Fibroblast of skin of left quadriceps (primary cell): ENCODE measurements around the gene PI4KA.
"Not testable (repeated sequence)": the region's sequence is repeated elsewhere in the genome, so short reads cannot be mapped to it uniquely, and the experiment has no call there.

Source experiments
- DNase-seq, 2 experiments: peaks; one replicate each; pipeline ENCODE4 v3.0.0-alpha.2; 2013; ENCODE audit warnings: low read depth in 2 of 2

Gene PI4KA

DNA sequence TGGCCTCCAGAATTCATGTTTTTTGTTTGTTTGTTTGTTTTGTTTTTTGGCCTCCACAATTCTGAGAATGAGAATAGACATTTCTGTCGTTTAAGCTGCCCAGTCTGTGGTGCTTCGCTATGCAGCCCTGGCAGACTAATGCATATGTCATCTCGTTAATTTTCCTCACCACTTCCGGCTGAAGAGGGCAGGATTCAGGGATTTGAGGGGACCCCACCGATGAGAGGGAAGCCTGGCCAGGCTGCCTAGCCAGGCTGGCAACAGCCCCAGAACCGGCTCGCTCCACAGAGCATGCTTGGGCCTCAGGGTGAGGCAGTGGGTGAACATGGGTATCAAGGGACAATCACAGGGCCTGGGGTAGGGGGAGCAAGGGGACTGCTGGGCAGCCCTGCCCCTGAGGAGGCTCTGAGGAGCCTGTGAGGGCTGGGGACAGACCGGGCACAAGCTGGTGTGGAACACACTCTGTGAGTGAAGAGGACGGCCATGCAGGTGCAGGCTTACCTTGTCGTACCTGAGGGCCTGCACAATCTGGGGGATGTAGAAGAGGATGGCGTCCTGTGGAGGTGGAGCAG, 132.5 kb downstream of the PI4KA start:
- no peak for DNase-seq

DNA sequence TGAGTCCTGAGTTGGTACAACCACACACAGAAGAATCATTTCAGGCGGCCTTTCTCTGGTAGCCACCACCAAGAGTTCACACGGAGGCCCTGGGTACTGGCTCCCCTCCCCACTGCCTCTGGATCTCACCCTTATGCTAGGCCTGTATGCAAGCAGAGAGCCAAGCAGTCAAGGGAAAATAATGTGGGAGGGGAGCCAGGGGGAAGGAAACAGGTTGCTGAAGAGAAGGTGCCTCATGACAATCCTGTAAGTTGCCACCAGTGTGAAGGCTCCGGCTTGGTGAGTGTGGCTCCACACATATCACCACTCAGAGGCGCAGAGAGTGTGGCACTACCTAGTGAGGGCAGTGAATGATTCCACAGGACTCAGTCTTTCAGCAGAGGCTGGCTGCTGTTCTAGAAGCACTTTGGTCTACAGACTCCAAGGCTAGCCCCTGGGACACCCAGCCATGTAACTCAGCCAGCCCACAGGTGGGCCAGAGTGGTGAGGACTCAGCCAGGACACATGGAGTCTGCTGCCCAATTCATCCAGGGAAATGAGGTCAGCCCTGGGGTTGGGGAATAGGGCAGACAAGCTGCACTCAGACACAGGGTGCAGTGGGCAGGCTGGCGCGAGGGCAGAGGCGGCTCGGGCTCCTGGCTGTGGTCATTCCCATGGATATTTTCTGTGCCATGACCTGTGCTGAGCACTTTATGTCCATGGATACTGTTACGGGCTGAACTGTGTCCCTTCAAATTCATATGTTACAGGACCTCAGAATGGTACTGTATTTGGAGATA, 133.7 kb downstream of the PI4KA start:
- no peak for DNase-seq

DNA sequence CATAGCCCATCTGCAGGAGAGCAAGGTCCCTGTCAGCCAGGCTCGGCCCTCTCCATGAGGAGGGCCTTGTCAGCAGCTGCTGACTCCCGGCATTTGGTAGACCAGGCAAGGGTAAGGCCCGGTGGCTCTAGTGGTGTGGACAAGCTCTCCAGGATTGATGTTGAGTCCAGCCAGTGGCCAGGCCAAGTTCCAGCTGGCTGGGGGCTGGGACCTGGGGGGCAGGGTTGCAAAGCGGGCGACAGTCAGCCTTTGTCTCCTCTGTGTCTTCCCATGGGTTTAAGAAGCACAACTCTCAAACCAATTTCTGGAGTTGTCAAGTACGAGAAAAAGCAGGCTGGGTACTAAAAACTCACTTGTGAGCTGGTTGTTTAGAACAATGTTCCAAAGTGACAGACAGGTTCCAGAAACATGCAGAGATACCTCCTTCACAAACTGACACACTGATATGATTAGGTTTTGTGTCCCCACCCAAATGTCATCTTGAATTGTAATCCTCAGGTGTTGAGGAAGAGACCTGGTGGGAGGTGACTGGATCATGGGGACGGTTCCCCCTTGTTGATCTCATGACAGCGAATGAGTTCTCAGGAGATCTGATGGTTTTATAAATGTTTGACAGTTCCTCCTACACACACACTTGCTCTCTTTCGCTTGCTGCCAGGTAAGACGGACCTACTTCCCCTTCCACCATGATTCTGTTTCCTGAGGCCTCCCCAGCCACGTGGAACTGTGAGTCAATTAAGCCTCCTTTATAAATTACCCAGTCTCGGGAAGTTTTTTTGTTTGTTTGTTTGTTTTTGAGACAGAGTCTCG, 137.0 kb downstream of the PI4KA start:
- no peak for DNase-seq

DNA sequence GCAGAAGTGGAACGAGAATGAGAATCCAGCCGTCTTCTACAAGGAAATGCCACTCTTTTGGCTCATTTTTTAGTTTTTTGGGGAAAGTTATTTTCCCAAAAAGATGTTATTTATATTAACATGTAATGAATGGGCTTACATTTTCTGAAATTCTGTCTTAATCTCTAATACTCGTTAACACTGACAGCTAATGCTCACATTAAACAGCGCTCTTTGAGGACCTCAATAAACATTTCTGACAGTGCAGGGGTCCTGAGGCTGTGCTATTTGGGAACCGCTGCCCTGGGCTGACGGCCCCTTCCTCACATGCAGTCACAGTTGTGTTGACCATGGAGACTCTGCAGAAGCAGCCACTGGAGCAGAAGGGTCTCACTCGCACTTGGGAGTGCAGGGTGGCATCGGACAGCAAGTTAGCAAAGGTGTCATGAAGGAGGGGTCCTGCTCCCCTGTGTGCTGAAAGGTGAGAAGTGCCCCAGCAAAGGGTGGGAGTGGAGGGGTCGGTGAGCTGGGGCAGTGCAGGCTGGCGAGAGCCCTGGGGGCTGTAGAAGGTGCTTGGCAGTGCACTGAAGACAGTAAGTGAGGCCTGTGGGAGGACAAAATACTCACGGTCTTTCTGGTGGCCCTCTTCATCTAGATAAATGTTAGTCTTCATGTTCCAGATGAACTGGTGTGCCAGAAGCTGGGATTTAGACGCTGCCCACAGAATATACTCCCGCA, 137.8 kb downstream of the PI4KA start:
- DNase-seq = no peak

DNA sequence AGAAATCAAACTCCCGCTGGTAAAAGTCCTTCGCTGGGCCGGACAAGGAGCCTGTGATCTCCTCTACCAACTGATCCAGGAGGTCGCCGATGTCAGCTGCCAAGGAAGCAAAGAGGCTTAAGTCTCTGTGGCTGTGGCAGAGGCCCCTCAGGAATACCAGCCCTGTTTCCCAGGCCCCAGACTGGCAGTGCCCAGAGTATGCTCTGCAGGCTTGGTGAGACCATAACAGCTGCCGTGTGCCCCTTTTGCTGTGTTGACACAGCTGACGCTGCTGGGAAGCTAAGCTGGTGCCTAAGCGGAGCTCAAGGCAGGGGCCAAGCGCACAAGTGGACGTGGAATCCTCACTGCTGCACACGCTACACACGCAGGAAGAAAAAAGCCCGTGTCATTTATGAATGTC, 139.9 kb downstream of the PI4KA start:
- not testable (repeated sequence) for DNase-seq

DNA sequence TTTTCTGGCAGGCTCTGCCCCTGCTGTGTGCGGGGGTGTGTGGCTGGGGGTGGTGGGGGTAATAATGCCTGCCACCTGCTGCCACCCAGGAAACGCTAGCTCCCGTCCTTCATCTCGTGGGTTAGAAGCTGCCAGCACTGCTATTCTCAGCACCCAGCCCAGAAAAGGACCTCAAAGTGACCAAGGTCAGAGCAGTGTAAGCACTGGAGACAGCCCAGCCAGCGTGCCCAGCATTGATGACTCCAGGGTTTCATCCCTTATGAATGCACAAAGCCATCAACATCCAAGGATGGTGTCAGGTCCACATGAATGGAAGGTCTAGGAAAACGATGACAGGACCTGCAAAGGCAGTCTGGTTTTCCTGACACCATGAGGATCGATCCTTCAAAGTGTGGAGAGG, 140.6 kb downstream of the PI4KA start:
- not testable (repeated sequence) for DNase-seq

DNA sequence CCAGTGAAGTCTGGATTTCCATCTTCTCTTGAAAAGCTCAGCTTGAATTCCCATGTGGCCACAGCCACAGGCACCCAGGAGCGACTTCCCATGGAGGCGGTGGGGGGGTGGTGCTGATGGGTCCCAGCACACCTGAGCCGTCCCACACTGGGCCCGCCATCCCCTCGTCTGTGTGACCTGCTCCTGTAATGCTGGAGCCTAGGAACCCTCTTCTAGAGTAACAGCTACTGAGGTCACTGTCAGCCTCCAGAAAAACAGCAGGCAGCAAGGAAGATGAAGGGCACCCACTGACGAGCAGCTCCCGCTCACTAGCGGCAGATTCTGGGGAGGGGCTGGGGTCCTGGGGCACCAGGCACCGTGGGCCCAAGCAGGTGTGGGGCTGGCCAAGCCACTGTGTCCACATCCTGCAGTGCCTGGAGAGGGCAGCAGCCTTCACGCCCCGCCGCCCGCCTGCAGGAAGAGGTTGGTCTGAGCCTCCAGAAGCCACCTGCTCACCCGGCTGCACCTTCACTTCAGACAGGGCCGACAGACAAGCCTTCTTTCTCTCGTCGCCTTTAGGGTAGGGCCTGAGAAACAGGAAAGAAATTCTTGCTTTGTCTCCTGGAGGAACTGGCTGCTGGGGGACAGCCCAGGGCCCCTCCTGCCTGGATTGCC, 141.3 kb downstream of the PI4KA start:
- DNase-seq = not testable (repeated sequence)

DNA sequence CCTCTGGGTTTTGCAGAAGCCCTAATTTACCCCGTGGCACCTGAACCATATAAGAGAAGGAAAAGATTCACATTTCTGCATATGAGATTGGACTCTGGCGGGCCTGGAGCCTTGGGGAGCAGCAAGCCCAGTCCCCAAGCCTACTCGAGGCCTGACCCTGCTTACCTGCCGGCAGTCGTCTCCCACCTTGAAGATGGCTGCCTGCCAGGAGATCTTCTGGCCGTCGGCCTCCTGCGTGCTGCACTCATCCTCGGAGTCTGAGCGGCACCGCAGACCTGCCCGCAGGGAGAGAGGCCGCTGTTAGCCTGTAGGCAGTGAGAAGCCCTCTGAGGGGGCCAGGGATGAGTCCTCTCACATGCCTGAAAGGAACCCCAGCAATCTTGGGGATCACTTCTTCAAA, 145.5 kb downstream of the PI4KA start:
- not testable (repeated sequence) for DNase-seq

DNA sequence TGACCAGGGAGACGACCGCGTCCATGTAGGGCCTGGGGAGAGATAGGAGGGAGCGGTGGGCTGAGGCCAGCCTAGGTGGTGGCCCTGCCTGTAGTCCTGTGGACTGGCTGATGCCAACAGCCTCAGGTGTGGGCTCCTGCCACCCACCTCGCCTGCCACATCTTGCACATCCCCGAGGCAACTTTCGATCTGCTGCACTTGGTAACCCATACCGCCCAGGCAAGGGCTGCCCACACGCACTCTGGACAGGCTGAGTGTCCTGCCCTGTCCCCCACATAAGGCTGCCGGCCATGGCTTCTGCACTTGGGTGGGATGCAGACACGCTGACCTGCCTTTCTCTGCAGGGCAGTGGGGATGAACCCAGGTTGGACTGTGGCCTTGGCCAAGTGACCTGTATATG, 148.6 kb downstream of the PI4KA start:
- DNase-seq = not testable (repeated sequence)

DNA sequence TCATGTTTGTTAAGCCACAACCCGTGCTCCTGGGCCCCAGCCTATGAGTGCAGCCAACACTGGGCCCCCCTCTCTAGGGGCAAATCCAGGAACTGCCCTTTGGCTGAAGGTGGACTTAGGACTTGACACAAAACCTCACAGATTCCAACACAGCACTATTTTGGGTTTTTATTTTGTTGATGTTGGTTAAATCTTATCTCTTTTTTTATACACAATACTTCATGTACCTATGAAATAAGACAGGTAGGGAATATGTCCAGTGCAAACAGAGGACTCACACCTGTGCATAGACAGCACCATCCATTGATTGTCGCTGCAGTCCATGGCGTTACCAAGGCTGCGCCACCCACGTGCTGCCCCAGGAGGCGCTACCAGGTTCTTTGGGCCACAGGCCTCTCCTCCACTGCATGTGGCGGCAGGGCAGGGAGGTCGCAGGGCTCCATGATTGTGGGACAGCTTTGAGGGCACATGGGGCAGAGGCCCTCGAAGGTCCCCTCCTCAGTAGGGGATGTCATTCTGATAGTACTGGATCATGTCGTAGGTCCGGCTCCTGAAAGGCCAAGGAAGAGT, 151.0 kb downstream of the PI4KA start:
- DNase-seq = not testable (repeated sequence)

DNA sequence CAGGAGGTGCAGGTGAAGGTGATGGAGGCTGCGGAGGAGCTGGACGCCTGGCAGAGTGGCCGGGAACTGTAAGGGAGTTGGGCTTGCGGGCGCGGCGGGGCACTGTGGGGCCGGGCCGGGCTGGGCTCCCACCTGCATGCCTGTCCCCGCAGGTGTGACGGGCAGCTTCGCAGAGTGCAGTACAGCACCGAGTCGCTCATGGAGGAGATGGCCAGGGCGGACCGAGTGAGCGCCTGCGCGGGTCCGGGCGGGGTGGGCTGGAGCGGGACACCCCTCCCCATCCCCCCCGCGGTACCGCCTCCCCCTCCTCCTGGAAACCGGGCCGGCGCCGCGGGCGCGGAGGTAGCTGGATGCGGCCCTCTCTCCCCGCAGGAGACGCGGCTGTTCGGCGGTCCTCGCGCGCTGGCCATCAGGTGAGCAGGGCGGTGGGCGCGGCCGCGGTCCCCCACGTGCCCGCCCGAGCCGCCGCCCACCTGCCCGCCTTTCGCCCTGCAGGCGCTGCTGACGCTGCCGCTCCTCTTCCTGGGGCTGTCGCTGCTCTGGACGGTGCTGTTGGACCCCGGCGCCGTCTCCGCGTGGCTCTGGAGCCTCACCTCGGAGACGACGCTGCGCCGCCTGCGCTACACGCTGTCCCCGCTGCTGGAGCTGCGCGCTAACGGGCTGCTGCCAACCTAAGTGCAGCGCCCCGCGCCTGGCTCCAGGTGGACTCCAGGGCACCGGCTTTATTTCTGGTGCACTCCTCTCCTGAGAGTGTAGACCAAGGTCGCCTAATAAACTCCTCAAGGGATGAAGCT, 154.6 kb downstream of the PI4KA start:
- not testable (repeated sequence) for DNase-seq

DNA sequence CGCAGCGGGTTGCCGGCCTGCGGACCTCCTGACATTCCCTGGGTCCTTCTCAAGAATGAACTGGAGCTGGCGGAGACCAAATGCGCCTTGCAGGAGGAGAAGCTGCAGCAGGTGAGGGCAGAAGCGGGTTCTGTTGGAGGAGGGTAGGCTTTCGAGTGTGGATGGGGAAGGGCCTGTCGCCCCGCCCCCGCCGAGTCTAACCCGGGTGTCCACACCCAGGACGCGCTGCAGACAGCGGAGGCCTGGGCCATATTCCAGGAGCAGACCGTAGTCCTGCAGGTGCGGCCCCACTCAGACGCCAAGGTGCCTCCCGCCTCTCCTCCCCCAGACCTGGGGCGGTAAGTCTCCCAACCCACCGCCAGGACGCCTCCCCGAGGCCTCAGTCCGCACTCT, 155.2 kb downstream of the PI4KA start:
- DNase-seq = not testable (repeated sequence)

DNA sequence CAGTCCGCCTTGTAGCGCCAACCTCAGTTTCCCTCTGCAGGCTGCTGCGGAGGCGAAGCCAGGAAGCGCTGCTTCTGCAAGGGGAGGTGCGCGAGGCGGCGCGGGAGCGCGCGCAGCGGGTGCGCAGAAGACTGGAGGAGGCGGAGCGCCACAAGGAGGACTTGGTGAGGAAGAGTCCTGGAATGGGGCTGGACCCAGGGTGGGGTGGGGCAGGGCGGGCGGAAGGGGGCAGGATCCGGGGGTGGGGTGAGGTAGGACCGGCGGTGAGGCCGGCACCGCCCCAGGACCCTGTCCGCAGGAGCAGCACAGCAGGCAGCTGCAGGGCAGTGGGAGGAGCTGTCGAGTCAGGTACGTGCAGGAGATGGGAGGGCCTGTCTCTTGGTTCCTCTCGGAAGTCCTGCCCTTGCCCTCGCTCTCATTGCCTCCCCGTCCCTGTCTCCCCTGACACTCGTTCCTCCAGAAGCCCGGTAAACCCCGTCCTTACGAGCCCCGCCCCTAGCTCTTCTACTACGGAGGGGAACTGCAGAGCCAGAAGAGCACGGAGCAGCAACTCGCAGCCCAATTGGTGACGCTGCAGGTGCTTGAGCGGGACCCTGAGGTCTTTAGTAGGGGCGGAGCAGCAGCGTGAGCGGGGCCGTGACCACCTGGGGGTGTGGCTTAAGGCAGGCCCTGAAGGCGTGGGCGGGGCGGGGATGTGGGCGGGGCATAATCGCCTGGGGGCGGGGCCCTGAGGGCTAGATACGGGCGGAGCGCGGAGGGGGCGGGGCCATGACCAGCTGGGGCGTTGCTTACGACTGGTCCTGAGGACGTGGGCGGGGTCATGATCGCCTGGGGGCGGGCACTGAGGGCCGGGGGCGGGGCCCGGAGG, 155.8 kb downstream of the PI4KA start:
- peak; percentile 72 to 81 for DNase-seq

DNA sequence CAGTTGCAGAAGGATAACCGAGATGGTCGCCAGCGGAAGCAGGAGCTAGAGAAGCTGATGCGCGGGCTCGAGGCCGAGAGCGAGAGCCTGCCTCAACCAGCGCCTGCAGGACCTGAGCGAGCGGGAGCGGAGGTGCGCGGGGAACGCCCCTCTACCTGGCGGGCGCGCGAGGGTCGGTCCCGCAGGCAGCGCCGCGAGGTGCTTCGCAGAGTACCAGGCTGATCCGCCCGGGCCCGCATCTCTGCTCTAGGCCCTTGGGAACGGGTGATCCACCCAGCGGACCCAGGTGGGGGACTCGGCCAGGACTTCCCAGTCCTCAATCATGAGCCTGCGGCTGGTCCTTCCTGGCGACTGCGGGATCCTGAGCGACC, 156.5 kb downstream of the PI4KA start:
- DNase-seq = not testable (repeated sequence)

DNA sequence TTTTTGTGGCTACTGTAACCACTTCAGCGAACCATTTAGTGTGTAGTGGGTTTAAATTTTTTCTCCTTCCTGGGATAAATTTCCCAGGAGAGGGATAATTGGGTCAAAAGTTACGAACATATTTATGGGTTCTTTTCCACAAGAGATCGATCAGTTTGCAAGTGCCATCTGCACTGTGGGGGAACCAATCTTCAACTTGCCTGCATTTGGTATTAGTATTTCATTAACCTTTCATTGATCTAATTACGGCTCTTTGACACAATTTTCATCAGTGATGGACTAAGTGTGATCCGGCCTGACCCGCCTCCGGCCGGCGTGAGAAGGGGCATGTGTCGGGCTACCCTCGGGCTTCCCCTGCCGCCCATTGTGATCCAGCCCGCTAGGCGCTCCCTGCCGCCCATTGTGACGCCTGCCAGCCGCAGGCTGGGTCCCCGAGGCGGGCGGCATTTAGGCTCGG, 156.9 kb downstream of the PI4KA start:
- DNase-seq = not testable (repeated sequence)

DNA sequence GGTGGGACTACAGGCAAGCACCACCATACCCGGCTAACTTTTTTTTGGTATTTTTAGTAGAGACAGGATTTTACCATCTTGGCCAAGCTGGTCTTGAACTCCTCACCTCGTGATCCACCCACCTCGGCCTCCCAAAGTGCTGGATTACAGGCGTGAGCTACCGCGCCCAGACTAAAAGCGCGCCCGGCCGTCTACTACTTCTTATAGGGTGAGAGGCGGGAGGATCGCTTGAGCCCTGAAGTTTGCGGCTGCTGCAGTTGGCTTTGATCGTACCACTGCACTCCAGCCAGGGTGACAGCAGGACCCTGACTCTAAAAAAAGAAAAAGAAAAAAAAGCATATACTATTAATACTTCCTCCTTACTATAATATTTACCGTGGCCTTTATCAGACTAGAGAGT, 158.3 kb downstream of the PI4KA start:
- not testable (repeated sequence) for DNase-seq

DNA sequence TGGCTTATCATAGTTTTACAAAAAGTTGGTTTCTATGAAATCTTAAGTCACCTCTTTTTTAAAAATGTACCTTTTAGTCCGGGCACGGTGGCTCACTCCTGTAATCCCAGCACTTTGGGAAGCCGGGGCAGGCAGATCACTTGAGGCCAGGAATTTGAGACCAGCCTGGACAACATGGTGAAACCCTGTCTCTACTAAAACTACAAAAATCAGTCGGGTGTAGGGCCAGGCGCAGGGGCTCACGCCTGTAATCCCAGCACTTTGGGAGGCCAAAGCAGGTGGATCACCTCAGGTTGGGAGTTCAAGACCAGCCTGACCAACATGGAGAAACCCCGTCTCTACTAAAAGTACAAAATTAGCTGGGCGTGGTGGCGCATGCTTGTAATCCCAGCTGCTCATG, 158.8 kb downstream of the PI4KA start:
- DNase-seq = not testable (repeated sequence)

DNA sequence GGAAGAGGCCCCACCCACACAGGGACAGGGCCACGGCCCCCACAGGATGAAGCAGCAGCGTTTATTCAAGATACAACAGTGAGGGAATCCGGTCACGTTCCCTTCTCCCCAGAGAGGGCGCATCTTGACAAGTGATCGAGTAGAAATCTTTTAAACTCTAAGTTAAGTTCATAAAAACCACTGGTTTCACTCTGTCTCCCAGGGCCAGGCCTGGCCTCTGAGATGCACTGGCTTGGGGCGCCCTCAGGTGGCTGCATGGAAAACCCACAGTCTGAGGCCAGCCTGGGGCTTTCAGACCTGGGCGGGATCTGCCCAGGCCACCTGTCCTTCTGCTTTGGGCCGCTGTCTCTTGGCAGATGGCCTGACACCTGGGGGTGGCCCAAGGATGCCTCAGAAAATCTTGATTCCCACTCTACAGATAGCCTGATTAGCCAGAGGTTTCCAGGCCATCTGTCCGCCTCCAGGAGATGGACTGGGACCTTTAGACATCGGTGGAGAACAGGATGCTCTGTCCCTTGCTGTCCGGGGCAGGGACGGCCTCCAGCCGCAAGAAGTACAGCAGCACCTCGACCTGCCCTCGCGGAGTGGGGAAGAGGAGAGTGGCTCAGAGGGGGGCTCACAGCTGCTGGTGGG, 161.0 kb downstream of the PI4KA start:
- DNase-seq = peak; percentile 71

DNA sequence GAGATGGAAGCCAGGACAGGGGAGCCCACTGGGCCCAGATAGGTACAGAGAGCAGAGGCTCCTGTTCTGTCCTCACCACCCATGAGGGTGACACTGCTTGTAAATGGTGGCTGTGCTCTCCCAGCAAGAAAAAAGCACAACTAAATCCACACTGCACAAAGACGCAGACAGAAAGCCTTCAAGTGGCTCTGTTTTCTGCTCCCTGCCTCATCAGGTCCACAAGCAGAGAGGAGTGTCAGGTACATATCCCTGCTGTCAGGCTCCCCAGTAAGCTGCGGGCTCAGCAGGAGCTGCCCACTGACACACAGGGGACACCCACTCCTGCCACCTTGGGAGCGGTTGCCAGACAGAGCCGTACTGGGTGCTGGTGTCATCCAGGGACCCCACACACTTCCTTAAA, 162.6 kb downstream of the PI4KA start:
- not testable (repeated sequence) for DNase-seq
